Measurements from ENCODE around the gene GALP.

Gene GALP

DNA sequence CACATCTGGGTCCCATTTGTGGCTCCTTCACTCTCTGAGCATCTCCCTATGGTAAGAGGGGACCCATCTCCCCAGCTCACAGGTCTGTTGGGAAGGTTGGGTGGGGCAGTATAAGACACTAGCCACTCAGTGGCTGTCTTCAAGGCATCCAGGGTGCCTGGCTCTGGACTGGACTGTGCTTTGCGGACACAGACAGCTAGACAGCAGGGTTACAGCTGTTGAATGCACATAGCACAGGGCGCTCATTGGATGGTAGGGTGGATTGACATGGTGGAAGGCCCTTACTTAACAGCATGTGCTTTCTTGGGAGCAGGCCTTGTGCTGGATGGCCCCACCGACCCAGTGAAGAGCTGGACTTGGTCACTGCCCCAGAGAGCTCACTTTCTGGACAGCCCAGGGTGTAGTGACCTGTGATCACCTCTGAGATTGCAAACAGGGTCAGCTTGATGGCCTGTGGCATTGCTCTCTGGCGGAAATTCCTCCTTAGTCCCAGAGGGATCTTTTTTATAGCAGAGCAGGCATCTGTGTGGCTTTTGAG is 32.8 kb upstream of the GALP start:
- TF ChIP-seq, protein P1, sequence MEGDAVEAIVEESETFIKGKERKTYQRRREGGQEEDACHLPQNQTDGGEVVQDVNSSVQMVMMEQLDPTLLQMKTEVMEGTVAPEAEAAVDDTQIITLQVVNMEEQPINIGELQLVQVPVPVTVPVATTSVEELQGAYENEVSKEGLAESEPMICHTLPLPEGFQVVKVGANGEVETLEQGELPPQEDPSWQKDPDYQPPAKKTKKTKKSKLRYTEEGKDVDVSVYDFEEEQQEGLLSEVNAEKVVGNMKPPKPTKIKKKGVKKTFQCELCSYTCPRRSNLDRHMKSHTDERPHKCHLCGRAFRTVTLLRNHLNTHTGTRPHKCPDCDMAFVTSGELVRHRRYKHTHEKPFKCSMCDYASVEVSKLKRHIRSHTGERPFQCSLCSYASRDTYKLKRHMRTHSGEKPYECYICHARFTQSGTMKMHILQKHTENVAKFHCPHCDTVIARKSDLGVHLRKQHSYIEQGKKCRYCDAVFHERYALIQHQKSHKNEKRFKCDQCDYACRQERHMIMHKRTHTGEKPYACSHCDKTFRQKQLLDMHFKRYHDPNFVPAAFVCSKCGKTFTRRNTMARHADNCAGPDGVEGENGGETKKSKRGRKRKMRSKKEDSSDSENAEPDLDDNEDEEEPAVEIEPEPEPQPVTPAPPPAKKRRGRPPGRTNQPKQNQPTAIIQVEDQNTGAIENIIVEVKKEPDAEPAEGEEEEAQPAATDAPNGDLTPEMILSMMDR (IDR thresholded peaks at IDR 0.05) = no peak

DNA sequence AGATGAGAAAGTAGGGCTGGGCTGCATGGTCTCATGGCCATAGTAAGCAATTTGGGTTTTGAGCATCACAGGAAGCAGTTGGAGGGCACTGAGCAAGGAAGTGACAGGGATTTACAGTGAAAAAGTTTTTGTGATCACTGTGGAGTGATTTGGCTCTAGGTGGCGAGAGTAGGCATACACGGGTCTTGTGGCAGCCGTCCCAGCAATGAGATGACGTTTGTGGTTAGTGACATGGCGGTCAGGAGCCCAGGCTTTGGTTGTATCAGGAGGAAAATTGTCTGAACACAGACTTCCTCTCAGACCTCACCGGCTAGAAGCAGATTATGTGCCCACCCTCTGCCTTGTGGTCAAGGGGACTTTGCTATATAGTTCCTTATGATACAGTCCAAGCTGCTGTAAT is 31.4 kb upstream of the GALP start:
- TF ChIP-seq, protein P1 (IDR thresholded peaks at IDR 0.05) = no peak

DNA sequence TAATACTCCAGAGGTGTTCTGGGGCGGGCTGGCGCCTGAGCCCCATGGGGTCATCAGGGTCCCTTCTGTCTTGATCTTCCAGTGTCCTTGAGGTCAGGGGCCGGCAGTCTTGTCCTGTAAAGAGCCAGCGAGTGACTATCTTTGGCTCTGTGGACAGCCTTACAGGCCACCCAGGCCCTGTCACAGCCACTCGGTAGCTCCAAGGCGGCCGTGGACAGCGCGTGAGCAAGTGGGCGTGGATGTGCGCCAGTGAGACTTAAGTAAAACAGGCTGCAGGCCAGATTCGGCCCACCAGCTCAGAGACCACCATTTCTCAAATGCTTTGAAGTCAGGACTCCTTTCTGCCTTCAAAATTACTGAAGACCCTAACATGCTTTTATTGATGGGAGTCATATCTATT is 31.0 kb upstream of the GALP start:
- TF ChIP-seq, protein P1 (IDR thresholded peaks at IDR 0.05) = no peak

DNA sequence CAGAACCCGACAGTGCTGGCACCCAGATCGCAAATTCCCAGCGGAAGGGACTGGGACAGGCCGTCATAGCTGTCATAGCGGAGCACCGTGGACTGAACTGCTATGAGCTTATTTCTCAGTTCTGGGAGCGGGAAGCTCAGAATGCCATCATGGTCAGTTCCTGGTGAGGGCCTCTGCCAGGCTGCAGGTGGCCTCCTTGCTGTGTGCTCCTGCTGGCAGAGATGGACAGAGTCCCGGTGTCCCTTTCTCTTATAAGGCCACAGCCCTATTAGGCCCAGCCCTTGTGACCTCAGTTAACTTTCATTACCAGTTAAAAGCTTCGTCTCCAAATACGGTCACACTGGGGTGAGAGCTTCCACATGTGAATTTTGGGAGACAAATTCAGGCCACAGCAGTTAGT is 30.1 kb upstream of the GALP start:
- TF ChIP-seq, protein P1 (IDR thresholded peaks at IDR 0.05) = no peak

DNA sequence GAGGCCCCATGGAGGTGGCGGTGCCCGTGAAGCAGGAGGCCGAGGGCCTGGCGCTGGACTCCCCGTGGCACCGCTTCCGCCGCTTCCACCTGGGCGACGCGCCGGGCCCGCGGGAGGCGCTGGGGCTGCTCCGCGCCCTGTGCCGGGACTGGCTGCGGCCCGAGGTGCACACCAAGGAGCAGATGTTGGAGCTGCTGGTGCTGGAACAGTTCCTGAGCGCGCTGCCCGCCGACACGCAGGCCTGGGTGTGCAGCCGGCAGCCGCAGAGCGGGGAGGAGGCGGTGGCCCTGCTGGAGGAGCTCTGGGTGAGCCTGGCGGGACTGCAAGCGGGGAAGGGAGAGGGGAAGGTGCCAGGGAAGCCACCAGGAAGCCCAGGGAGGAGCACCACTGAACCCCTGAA is 28.9 kb upstream of the GALP start:
- TF ChIP-seq, protein P1 (IDR thresholded peaks at IDR 0.05) = no peak

DNA sequence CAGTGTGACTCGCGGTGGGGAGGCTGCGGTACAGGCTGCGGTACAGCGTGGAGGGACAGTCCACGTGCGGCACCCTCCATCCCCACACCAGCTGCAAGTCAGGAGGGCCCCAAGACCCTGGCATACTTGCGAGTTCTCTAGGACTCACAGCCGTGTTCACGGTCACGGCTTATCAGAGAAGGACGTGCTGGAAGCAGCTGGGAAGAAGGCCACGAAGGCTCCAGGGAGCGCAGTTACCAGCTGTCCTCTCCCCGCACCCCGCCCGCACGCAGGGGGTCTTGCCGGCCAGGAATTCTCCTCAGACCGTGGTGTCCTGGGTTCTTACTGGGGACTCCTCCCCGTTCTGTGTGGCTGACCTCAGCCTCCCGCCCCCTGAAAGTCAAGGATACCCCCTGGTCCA is 28.5 kb upstream of the GALP start:
- TF ChIP-seq, protein P1 (IDR thresholded peaks at IDR 0.05) = no peak

DNA sequence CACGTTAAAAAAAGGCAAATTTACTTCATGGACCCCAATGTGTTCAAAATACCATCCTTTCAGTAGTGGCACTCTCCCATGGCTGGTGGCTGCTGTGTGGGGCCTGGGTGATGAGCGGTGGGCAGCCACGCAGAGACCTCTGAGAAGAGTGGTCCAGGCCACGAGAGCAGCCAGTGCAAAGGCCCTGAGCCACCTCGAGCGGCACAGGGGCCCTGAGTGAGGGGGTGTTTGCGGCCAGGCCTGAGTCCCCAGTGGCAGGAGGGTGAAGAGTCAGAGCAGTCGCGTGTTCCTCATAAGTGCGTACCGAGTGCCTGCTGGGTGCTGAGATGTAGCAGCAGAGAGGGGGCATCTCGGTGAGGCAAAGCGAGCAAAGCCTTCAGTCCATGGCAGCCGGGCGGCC is 27.7 kb upstream of the GALP start:
- TF ChIP-seq, protein P1 (IDR thresholded peaks at IDR 0.05) = no peak

DNA sequence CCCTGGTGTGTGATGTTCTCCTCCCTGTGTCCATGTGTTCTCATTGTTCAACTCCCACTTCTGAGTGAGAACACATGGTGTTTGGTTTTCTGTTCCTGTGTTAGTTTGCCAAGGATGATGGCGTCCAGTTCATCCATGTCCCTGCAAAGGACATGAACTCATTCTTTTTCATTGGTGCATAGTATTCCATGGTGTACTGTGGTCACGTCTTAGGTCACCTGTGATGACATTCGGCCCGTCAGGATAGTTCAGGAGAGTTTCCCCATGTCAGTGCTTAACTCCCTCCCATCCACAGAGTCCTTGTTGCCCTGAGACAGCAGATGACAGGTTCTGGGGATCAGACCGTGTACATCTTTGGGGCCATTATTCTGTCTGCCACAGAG is 26.2 kb upstream of the GALP start:
- TF ChIP-seq, protein P1 (IDR thresholded peaks at IDR 0.05) = no peak

Measured in LNCAP (cell line).